GM19328 (cell line): ENCODE data around the gene UBTD1.

ENCODE experiments used
- ATAC-seq: cut with Tn5 transposase; IDR thresholded peaks from one replicate; pipeline ENCODE4 v1.9.1; 2021; ENCODE audit warnings: mild to moderate bottlenecking, moderate library complexity; ENCODE audit not compliant: unreplicated experiment

Gene UBTD1

GRCh38 chr10:97580421-97581367 is 82.0 kb downstream of the UBTD1 start:
- ATAC-seq = no peak

- no peak for ATAC-seq
These were observed 83.4 kb downstream of the UBTD1 start for GRCh38 chr10:97582169-97582568.

GRCh38 chr10:97583476-97583875 is 84.8 kb downstream of the UBTD1 start:
- no peak for ATAC-seq

GRCh38 chr10:97584060-97584797 is 85.5 kb downstream of the UBTD1 start, which contains the start of gene HOGA1:
Gene HOGA1 (plus strand): TSS chr10:97584389. CDS start chr10:97584704, 315 bp downstream.
- no peak for ATAC-seq

- no peak for ATAC-seq
These were observed 86.2 kb downstream of the UBTD1 start for GRCh38 chr10:97584798-97585438.

GRCh38 chr10:97585439-97585811 is 86.7 kb downstream of the UBTD1 start:
- no peak for ATAC-seq

- ATAC-seq = no peak
These were observed 88.5 kb downstream of the UBTD1 start for GRCh38 chr10:97587183-97587582.

- no peak for ATAC-seq
These were observed 90.8 kb downstream of the UBTD1 start, which contains the start of gene C10orf62 for GRCh38 chr10:97589479-97589878. Gene C10orf62 (plus strand): TSS chr10:97589721. CDS start chr10:97589898, 177 bp downstream.

- ATAC-seq = no peak
These were observed 91.5 kb downstream of the UBTD1 start for GRCh38 chr10:97590082-97590747.

GRCh38 chr10:97590748-97591495 is 92.2 kb downstream of the UBTD1 start:
- ATAC-seq = no peak

GRCh38 chr10:97593421-97593820 is 94.7 kb downstream of the UBTD1 start:
- no peak for ATAC-seq

GRCh38 chr10:97596101-97597082 is 97.7 kb downstream of the UBTD1 start:
- ATAC-seq = no peak

GRCh38 chr10:97597778-97598177 is 99.1 kb downstream of the UBTD1 start:
- ATAC-seq = no peak

GRCh38 chr10:97598407-97599271 is 99.9 kb downstream of the UBTD1 start:
- no peak for ATAC-seq

GRCh38 chr10:97599272-97599619 is 100.5 kb downstream of the UBTD1 start:
- ATAC-seq = no peak

- ATAC-seq = no peak
These were observed 101.9 kb downstream of the UBTD1 start for GRCh38 chr10:97600616-97601015.

GRCh38 chr10:97601268-97602215 is 102.8 kb downstream of the UBTD1 start:
- no peak for ATAC-seq
